Measurements from ENCODE around the gene PIAS3.
A peak's percentile ranks its signal among the peaks of the same experiment; 100 is the strongest.

The PIAS3 gene

DNA sequence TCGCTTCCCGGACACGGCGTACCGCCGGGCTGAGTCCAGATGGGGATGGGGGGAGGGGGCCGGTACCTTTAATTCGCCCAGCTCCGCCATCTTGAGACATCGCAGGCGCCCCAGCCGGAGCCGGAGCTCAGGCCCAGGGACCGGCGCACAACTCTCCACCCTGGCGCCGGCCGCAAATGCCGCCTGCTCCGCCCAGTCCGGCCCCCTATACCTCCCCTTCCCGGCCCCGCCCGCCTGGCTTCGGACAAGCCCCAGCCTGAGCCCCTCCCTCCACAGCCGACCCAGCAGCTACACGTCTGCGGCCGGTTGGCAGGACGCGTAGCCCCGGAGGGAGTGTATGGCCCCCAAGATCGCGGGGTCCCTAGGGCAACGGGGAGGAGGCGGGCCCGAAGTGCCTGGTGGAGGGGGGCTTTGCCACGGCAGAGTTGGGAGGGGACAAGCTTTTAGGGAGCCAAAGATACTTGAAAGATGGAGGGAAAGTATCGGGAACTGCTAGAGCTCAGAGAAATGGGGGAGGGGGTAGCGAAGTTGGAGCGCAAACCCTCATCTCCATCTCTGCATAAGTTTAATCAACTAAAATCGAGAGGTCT lies at the start of gene PIAS3:
TSS of gene PIAS3 (minus strand) at position 181 of the 590 bp plus-strand sequence. CDS start at position 90, 91 bp downstream.
- peak; percentile 67 for DNase-seq (ENCODE audit: low read depth)

DNA sequence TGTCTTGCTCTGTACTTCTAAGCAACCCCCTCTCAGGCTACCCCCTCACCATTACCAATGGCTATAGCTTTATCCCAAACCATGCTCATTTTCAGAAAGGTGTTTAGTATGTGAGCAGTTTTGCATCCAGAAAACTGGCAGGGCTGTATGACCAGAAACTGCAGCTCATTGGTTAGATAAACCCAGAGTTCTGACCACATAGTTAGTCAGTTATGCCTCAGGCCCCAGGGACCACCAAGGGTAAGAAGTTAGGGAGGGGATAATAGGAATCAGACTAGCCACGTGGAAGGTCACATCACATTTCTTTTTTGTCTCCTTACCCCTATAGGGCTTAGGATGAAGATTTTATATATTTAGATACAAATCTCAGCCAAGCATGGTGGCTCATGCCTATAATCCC lies 49.8 kb upstream of the PIAS3 start:
- DNase-seq (ENCODE audit: low read depth), result no peak

DNA sequence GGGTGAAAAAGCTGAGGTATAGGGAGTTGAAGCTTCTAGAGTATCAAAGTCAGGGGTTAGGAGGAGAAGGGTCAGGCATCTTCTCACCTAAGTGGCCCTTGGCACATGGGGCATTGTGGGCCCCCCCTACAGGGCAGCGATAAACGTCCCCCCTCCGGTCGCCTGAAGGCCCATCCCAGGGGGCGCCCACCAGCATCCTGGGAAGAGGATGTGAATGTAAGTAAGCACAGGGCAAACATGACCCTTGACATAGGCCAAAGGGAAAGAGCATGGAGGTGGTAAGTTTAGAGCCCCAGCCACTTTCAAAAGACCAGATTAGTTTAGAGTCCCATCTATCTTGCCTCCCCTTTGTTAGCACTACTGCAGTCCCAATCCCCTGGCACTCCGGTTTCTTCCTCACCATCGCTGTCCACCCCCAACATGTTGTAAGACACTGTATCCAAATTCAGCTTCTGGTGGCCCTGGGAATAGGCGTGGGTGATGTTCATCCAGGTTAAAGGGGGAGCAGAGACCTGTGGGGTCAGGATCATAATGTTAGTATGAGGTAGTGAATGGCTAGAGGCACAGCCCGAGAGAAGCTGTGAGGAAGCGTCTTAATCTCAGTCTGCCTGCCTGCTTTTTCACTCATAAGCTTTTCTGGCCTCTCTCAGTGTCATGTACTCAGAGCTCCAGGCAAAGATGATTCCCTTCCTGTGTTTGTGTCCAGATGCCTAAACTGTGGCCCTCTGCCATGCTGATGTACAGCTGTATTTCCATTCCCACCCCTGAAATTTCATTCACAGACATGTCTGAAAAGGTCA lies 48.3 kb upstream of the PIAS3 start:
- no peak for DNase-seq (ENCODE audit: low read depth)

DNA sequence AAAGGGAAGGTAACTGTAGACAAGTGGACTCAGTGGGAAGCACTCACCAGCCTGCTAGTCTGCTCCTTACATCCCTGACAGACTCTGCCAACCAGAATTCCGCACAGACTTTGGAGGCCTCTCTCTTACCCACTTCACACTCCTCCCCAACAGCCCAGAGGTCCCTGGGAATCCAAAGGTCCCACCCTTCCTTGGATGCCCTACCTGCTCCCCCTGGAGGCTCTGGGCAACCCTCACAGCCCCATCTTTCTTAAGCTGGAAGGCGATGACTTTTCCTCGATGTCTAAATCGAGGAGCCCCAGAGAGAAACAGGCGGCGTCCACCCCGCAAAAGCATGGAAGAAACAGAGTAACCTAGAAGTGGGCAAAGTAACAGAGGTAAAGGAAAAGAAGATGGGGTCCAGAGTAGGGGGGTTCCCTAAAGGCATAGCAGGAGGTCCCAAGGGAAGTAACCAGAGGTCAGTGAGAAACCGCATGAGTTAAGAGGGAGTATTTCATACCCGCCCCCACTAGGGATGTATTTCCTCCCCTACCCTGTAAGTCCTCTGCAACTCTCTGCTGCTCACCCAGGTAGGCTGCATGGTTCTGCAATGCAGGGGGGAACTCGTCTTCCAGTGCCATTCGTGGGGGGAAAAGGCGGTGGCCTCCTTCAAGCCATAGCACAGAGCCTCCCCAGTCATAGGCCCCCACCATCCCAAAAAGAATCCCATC lies 42.6 kb upstream of the PIAS3 start:
- DNase-seq (ENCODE audit: low read depth), result no peak

DNA sequence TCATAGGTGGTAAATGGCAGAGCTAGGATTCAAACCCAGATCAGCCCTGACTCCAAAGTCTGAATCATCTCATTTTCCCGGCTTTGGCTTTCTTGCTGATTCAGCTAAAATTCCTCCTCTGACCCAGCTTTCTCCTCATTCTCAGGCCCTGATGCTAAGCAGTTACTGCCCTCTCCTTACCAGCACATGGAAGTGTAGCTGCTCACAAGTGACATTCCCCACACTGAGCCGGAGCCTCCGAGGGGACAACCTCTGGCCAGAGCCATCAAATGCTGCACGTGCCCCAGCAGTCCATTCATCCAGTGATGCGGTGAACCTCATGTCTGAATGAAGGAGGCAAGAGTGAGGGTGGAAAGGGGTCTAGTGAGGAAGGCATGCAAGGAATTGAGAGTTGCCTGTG lies 39.9 kb upstream of the PIAS3 start:
- no peak for DNase-seq (ENCODE audit: low read depth)

DNA sequence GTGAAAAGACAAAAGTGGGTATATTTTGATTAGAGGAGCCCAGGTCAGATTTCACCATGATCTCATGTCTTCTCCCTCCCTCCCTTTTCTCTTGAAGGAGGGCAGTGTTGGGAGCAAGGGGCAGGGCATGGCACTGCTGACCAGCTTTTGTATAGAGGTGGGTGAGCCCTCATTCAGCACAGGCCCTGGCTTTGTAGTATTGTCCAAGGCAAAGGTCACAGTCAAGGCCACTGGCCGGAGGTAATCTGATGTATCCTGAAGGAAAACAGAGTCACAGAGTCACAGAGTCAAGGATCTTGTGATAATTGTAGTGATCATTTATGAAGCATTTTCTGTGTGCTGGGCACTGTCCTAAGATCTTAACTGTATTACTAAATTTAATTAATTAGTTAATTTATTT lies 39.1 kb upstream of the PIAS3 start:
- DNase-seq (ENCODE audit: low read depth), result no peak

DNA sequence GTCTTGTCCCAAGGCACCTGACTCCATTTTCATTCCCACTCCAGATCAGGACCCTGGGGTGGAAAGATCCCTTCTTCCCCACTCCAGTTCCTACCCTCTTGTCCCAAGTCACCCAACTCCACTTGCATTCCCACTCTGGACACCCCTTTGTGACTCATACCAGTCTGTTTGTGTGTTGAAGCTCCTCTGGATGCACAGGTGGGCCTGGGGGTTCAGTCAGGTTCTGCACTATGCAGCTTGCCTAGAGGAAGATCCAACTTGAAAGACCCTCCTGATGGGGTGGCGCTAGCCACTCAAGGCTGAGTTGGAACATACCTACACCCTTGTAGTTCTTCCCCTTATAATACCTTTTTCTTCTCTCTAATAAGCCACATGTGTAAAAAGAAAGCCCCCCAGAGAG lies 36.6 kb upstream of the PIAS3 start:
- no peak for DNase-seq (ENCODE audit: low read depth)

DNA sequence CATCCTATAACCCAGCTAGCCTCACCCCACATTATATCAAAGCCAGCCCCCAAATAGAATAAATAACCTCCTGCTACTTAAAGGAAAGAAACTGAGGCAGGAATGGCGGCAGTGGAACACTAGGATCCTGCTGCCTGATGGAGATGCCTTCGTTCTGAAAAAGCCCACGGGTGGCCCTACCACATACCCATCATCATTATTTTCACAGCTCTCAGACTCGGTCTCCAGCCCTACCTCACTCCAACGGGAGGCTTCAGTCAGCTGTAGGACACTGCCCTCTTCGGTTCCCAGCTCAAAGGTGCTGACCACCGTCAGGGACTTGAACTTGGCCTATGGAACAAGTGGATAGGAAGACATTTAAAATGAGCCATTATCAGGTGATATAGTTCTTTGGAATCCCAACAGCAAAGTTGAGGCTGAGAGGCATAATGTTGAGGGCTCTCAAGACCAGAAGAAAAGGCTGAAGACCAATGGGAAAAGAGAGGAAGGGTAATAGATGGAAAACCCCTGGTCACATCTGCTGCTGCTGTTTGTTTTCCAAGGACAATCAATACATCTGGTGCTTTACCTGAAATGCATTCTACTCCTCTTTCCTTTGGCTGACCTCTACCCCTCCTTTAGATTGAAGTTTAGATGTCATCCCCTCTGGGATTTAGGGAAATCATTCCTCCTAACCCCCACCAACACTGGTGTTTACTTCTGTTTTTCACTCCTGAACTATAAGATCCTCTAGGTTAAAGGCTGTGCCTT lies 34.6 kb upstream of the PIAS3 start:
- DNase-seq (ENCODE audit: low read depth), result no peak

DNA sequence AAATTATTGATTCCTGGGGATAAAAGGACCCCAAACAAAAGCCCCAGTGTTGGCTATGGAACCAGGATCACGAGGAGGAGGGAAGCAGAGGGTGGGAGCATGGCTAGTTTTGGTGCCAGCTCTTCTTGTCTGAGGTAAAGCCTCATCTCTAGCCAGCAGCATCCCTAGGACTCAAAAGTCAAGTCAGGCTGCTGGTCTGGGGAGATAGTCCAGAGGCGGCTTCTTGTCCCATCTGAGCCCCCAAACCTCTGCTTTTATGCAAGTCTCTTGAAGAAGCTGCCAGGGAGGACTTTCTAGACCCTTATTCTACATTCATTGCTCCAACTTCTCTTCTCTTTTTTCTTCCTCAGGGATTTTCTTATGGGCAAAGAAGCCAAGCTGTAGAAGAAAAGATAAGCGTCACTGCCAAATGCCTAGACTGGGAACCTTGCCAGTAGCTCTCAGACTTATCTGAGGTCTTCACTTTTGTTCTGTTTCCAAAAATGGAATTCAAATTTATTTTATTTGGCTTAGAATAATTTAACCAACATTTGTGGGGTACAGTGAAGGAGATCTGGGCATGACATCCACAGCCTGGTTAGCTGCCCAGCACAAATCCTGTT lies 33.7 kb upstream of the PIAS3 start:
- DNase-seq (ENCODE audit: low read depth), result no peak

DNA sequence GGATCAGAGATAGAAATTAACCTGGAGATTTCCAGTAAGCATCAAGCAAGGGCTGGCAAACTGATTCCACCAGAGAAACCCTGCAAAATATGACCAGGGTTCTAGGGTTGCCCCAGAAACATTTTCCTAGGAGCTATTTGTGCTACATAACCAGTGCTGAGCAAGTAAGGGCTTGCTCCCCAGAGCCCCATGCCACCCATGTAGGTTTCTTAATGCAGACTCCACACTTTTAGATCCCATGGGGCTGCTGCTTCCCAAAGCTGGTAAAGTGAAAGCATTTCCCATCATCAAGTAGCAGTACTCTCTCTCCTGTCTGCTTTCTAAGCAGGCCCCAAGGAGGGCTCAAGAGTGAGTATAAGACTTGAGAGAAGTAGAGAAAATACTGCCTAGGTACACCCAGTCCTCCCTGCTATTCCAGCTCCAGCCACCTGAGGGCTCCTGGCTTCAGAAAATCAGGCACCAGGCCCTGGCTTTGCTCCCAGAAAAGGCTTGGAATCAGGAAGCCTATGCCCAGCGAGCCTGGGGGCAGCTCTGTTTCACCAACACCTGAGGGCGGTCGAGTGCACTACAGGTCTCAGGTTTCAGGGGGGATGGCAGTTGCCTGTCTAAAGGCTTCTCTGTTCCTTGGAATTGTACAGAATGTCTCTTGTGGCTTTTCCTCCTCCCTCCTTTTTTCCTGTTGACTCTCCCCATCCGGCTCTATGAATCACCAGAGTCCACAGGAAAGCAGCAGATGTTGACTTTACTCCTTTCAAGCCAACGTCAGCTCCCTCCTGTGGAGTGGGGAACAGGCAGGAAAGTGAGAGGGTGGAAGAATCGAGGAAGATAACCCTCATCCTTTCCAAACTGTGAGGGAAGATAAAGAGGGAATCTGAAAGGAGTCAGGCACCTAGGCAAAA lies 33.0 kb upstream of the PIAS3 start:
- peak; percentile 6 for DNase-seq (ENCODE audit: low read depth)

DNA sequence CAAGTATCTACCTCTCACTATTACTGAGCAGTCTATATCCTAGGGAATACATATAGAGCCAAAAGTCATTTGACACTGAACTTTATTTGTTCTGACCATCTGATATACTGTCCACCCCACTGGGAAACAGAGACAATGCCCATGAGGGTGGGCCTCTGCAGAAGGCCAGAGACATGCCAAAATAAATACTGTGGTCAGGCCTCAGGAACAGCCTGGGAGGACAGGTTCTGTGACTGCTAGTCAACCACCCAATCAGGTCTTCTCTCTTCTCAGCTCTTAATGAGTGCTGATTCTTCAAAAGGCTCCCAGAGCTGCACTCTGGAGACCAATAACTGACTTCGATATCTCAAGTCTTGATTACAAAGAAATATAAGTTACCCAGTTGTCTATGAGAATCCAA lies 32.3 kb upstream of the PIAS3 start:
- DNase-seq (ENCODE audit: low read depth), result no peak

DNA sequence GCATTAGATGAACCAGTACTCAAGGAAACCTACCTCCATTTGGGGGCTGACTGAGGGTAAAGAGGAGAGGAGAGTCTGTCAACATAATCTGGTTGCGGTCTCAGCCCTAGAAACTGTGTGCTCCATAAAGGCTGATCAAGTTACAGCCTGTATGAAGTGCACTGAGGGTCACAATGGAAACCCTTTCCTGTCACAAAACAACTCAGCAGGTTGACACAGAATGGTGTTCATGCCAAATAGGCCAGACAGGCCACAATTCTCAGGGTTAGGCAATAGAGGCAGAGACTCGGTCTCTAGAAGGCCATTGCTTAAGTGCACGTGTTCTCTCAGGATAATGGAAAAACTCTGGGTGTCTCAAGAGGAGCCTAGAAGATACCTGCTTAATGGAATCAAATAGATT lies 30.8 kb upstream of the PIAS3 start:
- DNase-seq (ENCODE audit: low read depth), result no peak

DNA sequence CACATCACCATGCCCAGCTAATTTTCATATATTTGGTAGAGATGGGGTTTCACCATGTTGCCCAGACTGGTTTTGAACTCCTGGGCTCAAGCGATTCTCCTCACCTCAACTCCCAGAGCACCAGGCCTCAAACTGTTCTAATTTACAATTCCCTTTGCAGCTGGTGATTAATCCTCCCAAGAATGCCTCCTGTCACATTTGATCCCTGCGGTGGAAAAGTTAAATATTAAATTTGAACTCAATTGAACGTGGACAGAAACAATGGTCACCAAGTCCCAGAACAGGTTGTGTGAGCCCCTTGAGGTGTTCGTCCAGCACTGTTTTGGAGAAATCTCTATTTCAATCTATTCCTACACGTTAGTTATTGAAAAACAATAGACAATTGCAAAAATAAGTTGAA lies 28.8 kb upstream of the PIAS3 start:
- no peak for DNase-seq (ENCODE audit: low read depth)

DNA sequence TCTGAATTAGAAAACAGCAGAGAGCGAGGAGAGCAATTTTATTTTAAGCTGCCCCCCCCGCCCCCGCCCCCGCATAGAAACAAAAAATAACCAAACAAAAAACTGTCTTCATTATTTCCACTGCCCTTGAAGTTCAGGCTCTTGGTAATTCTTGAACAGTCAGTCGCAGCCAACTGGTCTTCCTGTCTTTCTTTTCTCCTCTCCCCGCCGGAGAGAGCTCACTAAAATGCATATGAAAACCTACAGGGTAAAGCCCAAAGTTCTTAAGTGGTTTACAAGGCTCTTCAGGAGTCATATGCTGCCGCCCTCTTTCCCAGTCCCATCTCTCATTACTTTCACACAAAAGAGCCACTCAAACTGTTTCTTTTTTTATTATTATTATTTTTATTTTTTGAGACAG lies 27.9 kb upstream of the PIAS3 start:
- no peak for DNase-seq (ENCODE audit: low read depth)

DNA sequence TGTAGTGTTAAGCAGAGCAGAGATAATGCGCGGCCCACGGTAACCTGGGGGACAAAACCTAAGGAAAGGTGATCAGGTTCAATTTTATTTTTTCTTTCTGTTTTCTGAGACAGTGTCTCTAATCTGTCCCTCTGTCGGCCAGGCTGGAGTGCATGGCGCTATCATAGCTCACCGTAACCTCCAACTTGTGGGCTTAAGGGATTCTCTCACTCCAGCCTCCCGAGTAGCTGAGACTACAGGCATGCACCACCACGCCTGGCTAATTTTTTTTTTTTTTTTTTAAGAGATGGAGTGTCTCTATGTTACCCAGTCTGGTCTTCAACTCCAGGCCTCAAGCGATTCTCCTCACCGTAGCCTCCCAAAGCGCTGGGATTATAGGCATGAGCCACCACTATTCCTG lies 27.5 kb upstream of the PIAS3 start:
- no peak for DNase-seq (ENCODE audit: low read depth)

DNA sequence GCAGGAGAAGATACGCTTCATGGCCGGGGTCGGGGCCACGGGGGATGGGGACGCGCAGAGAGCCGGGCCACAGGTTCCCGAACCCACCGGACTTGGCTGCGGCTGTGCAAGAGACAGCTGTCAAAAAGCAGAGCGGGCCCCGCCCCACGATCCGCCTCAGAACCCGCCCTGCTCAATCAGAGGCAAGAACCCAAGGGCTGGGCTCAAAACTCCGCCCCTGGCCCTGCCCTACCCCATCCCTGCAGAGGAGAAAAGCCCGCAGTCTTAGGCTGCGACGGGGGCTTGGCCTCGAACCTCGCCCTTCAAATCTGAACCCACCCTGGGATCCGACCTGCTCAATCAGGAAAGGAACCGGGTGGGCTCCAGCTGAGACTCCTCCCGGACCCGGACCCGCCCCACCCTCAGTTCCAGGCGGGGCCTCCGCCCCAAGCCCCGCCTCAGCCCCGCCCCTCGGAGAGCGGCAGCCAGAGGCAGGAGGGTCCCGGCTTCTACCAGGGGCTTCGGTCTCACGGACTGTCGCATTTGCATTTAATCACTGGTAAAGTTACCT lies 26.9 kb upstream of the PIAS3 start, which contains the start of gene ANKRD35:
TSS of gene ANKRD35 (minus strand) at position 129 of the 550 bp plus-strand sequence. CDS start at position 21, 108 bp downstream.
- DNase-seq (ENCODE audit: low read depth), result peak; percentile 79

DNA sequence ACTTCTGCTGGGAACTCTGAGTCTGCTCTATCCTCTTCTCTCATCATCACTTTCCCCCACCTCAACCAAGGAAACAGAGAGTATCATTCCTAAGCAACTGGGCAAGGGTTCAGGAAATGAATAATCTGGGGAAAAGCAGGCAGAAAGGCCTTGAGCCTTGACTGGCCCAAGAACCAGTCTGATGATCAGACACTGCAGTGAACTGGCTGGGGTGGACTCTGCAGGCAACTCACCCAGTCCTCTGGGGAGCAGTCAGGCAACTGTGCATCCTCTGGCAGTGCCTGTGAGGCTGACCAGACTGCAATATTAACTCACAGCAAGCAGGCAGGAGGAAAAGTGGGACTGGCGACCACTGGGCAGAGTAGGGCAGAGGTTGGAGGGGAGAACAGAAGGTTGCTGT lies 25.8 kb upstream of the PIAS3 start:
- DNase-seq (ENCODE audit: low read depth), result no peak

DNA sequence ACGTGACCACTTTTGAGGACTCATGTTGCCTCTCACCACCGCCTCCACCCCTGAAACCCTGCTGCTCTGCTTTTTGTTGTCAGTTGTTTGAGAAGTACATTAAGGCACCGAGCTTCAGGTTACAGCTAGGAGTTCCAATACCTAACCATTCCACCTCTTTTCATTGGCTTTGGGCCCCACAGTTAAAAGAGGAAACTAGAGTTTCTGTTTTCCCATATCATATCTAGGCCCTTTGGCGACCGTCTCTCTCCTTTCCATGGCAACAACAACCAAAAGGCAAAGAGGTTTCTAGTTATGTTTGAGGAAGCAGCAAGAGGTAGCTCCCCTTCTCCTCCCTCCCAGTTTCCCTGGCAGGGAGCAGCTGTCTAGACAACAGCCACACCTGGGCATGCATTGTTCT lies 20.9 kb upstream of the PIAS3 start:
- no peak for DNase-seq (ENCODE audit: low read depth)

DNA sequence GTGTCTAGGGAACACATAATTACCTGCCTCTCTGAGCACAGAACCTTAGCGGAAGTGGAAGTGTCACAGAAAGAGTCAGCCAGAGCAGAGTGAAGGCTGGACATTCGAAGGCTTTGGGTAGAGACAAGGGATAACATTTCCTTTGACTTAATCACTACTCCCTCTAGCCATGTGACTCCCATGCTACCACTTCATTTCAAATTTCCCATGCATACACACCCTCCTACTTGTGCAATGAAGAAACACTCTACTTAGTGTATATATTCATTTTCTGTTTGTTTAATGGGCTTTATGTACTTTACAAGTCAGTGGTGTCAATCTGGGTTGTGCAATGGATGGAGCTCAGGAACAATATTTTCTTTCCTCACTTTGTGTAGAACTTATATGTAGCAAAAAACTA lies 19.8 kb upstream of the PIAS3 start:
- no peak for DNase-seq (ENCODE audit: low read depth)

DNA sequence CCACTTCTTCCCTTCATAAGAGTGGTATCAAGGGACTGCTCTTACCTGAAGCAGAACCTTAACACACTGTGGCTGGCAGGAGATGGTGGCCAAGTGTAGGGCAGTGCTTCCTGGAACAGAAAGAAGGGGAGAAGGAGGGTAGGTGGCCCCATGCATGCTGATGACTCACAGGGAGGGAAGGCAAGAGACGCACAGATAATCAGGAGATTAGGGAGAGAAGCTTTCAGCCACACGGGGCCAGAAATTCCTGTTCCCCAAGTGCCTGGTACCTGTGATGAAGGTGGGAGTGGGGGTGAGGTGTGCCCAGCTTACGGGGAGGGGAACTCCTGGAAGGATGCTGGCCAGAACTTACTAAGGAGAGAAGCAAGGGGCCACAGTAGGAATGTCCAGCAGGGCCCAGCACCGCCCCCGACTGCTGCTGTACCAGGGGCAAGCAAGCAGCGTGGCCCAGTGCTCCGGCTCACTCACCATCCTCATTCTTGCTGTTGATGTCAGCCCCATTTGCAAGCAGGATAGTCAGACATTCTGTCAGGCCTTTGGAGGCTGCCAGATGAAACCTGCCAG lies 19.1 kb upstream of the PIAS3 start:
- no peak for DNase-seq (ENCODE audit: low read depth)
